Neural progenitor cell (in vitro differentiated cells): ENCODE results near the gene SLIT1.

Experiments used
- CTCF ChIP-seq: fragments of 200-600 bp; sonication (generic); IDR thresholded peaks from 2 replicates; pipeline ENCODE4 v1.5.1; 2017; ENCODE audit warnings: antibody characterized with exemption, mild to moderate bottlenecking
- EZH2phosphoT487 ChIP-seq: fragments of 200-600 bp; sonication (generic); IDR thresholded peaks from 2 replicates; pipeline ENCODE4 v1.6.1; 2017; ENCODE audit warnings: antibody characterized with exemption

- TF ChIP-seq CTCF (no peak), EZH2phosphoT487 (no peak)
Measured at GRCh38 chr10:97154781-97155180, 31.0 kb downstream of the SLIT1 start.
